ENCODE measurements around the gene MGME1. TPM values are rescaled to one million over a fixed set of nuclear protein-coding genes. Genes with fewer than 3 reads are reported as not detected.
A peak's percentile ranks its signal among the peaks of the same experiment; 100 is the strongest.

The MGME1 gene
- total and polyA plus RNA-seq, 2 of the 13 experiments (the other 11 are each of a cell fraction or from before 2014, with no cell fraction given) = 36.7 to 66.6 TPM

- no peak for TF ChIP-seq ZNF724P (CRISPR knock-in tag; IDR thresholded peaks at IDR 0.05; ENCODE audit: borderline replicate concordance)
- no peak for TF ChIP-seq SMAD1 (CRISPR knock-in tag; IDR thresholded peaks at IDR 0.05; ENCODE audit: borderline replicate concordance, low read depth)
- no peak for TF ChIP-seq MXI1 (IDR thresholded peaks at IDR 0.05; ENCODE audit: borderline replicate concordance, low read depth, low read length)
- no peak for TF ChIP-seq CTCF (CRISPR knock-in tag; IDR thresholded peaks at IDR 0.05)
- TF ChIP-seq ZNF260 (CRISPR knock-in tag; IDR thresholded peaks at IDR 0.05; ENCODE audit: borderline replicate concordance, low read depth) = no peak
- TF ChIP-seq ZNF101 (CRISPR knock-in tag; IDR thresholded peaks at IDR 0.05; ENCODE audit: borderline replicate concordance, low read depth) = 0 out of 2 replicates have a peak, but pooled peaks have one; percentile 24
- TF ChIP-seq, protein P1, sequence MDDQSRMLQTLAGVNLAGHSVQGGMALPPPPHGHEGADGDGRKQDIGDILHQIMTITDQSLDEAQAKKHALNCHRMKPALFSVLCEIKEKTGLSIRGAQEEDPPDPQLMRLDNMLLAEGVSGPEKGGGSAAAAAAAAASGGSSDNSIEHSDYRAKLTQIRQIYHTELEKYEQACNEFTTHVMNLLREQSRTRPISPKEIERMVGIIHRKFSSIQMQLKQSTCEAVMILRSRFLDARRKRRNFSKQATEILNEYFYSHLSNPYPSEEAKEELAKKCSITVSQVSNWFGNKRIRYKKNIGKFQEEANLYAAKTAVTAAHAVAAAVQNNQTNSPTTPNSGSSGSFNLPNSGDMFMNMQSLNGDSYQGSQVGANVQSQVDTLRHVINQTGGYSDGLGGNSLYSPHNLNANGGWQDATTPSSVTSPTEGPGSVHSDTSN (CRISPR knock-in tag; IDR thresholded peaks at IDR 0.05; ENCODE audit: borderline replicate concordance) = no peak
- TF ChIP-seq THAP8 (CRISPR knock-in tag; IDR thresholded peaks at IDR 0.05; ENCODE audit: borderline replicate concordance) = no peak; the same call in 1 of the 2 replicates
- TF ChIP-seq ZNF33B (CRISPR knock-in tag; IDR thresholded peaks at IDR 0.05) = no peak
- TF ChIP-seq ZNF282 (IDR thresholded peaks at IDR 0.05; ENCODE audit: partially characterized antibody) = no peak
- TF ChIP-seq ZNF562 (CRISPR knock-in tag; IDR thresholded peaks at IDR 0.05; ENCODE audit: borderline replicate concordance) = no peak
- no peak for TF ChIP-seq CBX5 (CRISPR knock-in tag; IDR thresholded peaks at IDR 0.05; ENCODE audit: borderline replicate concordance)
- TF ChIP-seq NR2F1 (CRISPR knock-in tag; IDR thresholded peaks at IDR 0.05) = no peak
- TF ChIP-seq ISX (CRISPR knock-in tag; conservative IDR thresholded peaks at IDR 0.05) = no peak
- TF ChIP-seq, protein P2, sequence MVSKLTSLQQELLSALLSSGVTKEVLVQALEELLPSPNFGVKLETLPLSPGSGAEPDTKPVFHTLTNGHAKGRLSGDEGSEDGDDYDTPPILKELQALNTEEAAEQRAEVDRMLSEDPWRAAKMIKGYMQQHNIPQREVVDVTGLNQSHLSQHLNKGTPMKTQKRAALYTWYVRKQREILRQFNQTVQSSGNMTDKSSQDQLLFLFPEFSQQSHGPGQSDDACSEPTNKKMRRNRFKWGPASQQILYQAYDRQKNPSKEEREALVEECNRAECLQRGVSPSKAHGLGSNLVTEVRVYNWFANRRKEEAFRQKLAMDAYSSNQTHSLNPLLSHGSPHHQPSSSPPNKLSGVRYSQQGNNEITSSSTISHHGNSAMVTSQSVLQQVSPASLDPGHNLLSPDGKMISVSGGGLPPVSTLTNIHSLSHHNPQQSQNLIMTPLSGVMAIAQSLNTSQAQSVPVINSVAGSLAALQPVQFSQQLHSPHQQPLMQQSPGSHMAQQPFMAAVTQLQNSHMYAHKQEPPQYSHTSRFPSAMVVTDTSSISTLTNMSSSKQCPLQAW (CRISPR knock-in tag; IDR thresholded peaks at IDR 0.05) = peak; percentile 9; the same call in 1 of the 2 replicates
- no peak for TF ChIP-seq ZNF879 (CRISPR knock-in tag; IDR thresholded peaks at IDR 0.05)
- TF ChIP-seq KLF9 (CRISPR knock-in tag; IDR thresholded peaks at IDR 0.05; ENCODE audit: low read depth) = no peak
- TF ChIP-seq SUZ12 (IDR thresholded peaks at IDR 0.05; ENCODE audit: low read depth, low read length) = no peak
- 0 out of 2 replicates have a peak, but pooled peaks have one; percentile 18 for TF ChIP-seq ZNF264 (CRISPR knock-in tag; IDR thresholded peaks at IDR 0.05)
- TF ChIP-seq, protein P3, sequence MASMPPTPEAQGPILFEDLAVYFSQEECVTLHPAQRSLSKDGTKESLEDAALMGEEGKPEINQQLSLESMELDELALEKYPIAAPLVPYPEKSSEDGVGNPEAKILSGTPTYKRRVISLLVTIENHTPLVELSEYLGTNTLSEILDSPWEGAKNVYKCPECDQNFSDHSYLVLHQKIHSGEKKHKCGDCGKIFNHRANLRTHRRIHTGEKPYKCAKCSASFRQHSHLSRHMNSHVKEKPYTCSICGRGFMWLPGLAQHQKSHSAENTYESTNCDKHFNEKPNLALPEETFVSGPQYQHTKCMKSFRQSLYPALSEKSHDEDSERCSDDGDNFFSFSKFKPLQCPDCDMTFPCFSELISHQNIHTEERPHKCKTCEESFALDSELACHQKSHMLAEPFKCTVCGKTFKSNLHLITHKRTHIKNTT (CRISPR knock-in tag; IDR thresholded peaks at IDR 0.05) = 0 out of 2 replicates have a peak, but pooled peaks have one; percentile 17
- no peak for TF ChIP-seq ZNF691 (CRISPR knock-in tag; IDR thresholded peaks at IDR 0.05; ENCODE audit: borderline replicate concordance, low read depth)
Observed at GRCh38 chr20:17966432-17967310, 2.1 kb upstream of the MGME1 start (continued).

Data from HepG2 (cell line).